Measurements from ENCODE around the gene CBX7. TPM values are rescaled to one million over a fixed set of nuclear protein-coding genes. Genes with fewer than 3 reads are reported as not detected.

Gene CBX7
- total and polyA plus RNA-seq, 2 donors (not counting 3 experiments of a cell fraction or from before 2014, with no cell fraction given): 3.4 to 7.1 TPM

DNA sequence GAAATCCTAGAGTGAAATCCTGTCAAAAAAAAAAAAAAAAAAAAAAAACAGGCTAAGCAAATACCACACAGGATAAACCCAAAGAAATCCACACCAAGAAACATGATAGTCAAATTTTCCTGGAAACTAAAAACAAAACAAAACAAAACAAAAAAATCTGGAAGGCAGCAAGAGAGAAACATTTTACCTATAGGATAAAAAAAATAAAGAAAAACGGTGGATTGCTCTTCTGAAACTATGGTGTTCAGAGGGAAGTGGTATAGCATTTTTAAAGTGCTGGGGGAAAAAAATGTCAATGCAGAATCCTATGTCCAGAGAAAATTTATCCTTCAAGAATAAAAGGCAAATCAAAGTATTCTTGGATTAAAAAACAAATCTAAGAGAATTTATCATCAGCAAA is 41.6 kb upstream of the CBX7 start:
- dilution Hi-C loops (cut with MboI; ENCODE audit: extremely low pct_ligation_motif_present, low sequenced_read_pairs) (no loop called here), intact Hi-C loops (cut with micrococcal nuclease) (no loop called here)
- H2AFZ ChIP-seq (ENCODE audit: low read depth, low read length): no peak overlapping the region
- H4K20me1 ChIP-seq (replicated peaks; ENCODE audit: control insufficient read depth, extremely low read depth, insufficient read depth, low read length): no peaks in the 10 kb centered on the region
- no peak overlapping the region for H3K9ac ChIP-seq (replicated peaks; ENCODE audit: extremely low read depth, insufficient read depth, low read length)
- no TSS peak for BruUV-seq (replicated peaks)
- TF ChIP-seq, protein P1, sequence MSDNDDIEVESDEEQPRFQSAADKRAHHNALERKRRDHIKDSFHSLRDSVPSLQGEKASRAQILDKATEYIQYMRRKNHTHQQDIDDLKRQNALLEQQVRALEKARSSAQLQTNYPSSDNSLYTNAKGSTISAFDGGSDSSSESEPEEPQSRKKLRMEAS (IDR thresholded peaks at IDR 0.05; ENCODE audit: insufficient read depth, insufficient read length): no peak
- TF ChIP-seq FOS (IDR thresholded peaks at IDR 0.05; ENCODE audit: borderline replicate concordance, insufficient read depth, low read length): no peak
- no peak for FAIRE-seq
- H3K9me3 ChIP-seq (replicated peaks; ENCODE audit: control insufficient read depth, insufficient read depth, low read length): no peaks in the 10 kb centered on the region
- H3K4me2 ChIP-seq (ENCODE audit: insufficient read depth, low read length): no peak overlapping the region
- no peaks in the 10 kb centered on the region for H3K36me3 ChIP-seq (ENCODE audit: control insufficient read depth in 2 of 2, extremely low read depth in 1 of 2, insufficient read depth in 2 of 2, low read length in 2 of 2)
- no peak for DNase-seq (ENCODE audit: low read depth, low spot score)
- ChIA-PET POLR2A (no interaction called here), CTCF (no interaction called here)
- H3K27me3 ChIP-seq (ENCODE audit: control insufficient read depth in 2 of 2, insufficient read depth in 2 of 2, low read length in 2 of 2): peaks cover 0 to 2% of the 10 kb centered on the region in 2 experiments
- no peaks in the 10 kb centered on the region for H3K9me1 ChIP-seq (replicated peaks; ENCODE audit: control insufficient read depth, extremely low read depth, insufficient read depth, low read length)
- no peak overlapping the region for H3K4me3 ChIP-seq (replicated peaks in 1 of 3; ENCODE audit: insufficient read depth in 1 of 3, low read depth in 1 of 3, low read length in 3 of 3)
- no peak overlapping the region for H3K27ac ChIP-seq (ENCODE audit: insufficient read depth, low read depth, low read length)
- H3K4me1 ChIP-seq (ENCODE audit: control insufficient read depth, extremely low read depth, insufficient read depth, low read length): no peaks in the 10 kb centered on the region
- no peaks in the 10 kb centered on the region for H3K79me2 ChIP-seq (ENCODE audit: control insufficient read depth, insufficient read depth, low read length)

DNA sequence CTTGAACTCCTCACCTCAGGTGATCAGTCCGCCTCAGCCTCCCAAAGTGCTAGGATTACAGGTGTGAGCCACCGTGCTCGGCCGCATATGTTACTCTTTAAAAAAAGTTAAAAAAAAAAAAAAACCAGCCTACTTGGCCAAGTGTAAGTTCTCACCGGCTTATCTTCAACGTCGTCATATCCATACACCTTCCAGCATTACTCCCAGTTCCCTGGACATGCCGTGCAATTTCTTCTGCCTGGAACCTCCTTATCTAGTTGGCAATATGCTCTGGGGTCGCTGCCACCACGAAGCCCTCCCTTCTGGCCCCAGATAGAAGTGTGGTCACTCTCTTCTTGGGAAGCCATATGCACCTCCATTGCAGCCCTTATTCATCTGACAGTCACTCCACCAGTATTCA is 36.3 kb upstream of the CBX7 start:
- Histone ChIP-seq H3K27me3 (ENCODE audit: control insufficient read depth in 2 of 2, insufficient read depth in 2 of 2, low read length in 2 of 2) (no peaks in the 10 kb centered on the region), H3K4me2 (ENCODE audit: insufficient read depth, low read length) (no peak overlapping the region), H3K9me3 (replicated peaks; ENCODE audit: control insufficient read depth, insufficient read depth, low read length) (no peaks in the 10 kb centered on the region), H3K79me2 (ENCODE audit: control insufficient read depth, insufficient read depth, low read length) (no peaks in the 10 kb centered on the region), H4K20me1 (replicated peaks; ENCODE audit: control insufficient read depth, extremely low read depth, insufficient read depth, low read length) (no peaks in the 10 kb centered on the region), H3K9me1 (replicated peaks; ENCODE audit: control insufficient read depth, extremely low read depth, insufficient read depth, low read length) (no peaks in the 10 kb centered on the region), H3K36me3 (ENCODE audit: control insufficient read depth in 2 of 2, extremely low read depth in 1 of 2, insufficient read depth in 2 of 2, low read length in 2 of 2) (no peaks in the 10 kb centered on the region), H3K4me1 (ENCODE audit: control insufficient read depth, extremely low read depth, insufficient read depth, low read length) (peaks cover 5% of the 10 kb centered on the region), H3K27ac (ENCODE audit: insufficient read depth, low read depth, low read length) (no peak overlapping the region), H3K9ac (replicated peaks; ENCODE audit: extremely low read depth, insufficient read depth, low read length) (no peak overlapping the region), H3K4me3 (replicated peaks in 1 of 3; ENCODE audit: insufficient read depth in 1 of 3, low read depth in 1 of 3, low read length in 3 of 3) (no peak overlapping the region), H2AFZ (ENCODE audit: low read depth, low read length) (no peak overlapping the region)
- ChIA-PET CTCF (no interaction called here), POLR2A (no interaction called here)
- no TSS peak for BruUV-seq (replicated peaks)
- DNase-seq (ENCODE audit: low read depth, low spot score) (no peak), FAIRE-seq (no peak)
- intact Hi-C loops (cut with micrococcal nuclease) (no loop called here), dilution Hi-C loops (cut with MboI; ENCODE audit: extremely low pct_ligation_motif_present, low sequenced_read_pairs) (no loop called here)
- TF ChIP-seq MYC (IDR thresholded peaks at IDR 0.05; ENCODE audit: low read depth, low read length): no peak
- no peak for TF ChIP-seq GATA2 (IDR thresholded peaks at IDR 0.05; ENCODE audit: insufficient read depth, insufficient read length, low read depth, low read length)
- no peak for TF ChIP-seq FOS (IDR thresholded peaks at IDR 0.05; ENCODE audit: borderline replicate concordance, insufficient read depth, low read length)
- TF ChIP-seq, protein P1 (IDR thresholded peaks at IDR 0.05; ENCODE audit: insufficient read depth, insufficient read length): no peak
- TF ChIP-seq POLR2A (IDR thresholded peaks at IDR 0.05; ENCODE audit: low read depth, low read length): no peak
- TF ChIP-seq JUN (IDR thresholded peaks at IDR 0.05; ENCODE audit: borderline replicate concordance, insufficient read depth, insufficient read length, low read depth): no peak
- no peak for TF ChIP-seq EZH2 (IDR thresholded peaks at IDR 0.05; ENCODE audit: borderline replicate concordance, low read depth, low read length, severe bottlenecking)
- TF ChIP-seq, protein P2, sequence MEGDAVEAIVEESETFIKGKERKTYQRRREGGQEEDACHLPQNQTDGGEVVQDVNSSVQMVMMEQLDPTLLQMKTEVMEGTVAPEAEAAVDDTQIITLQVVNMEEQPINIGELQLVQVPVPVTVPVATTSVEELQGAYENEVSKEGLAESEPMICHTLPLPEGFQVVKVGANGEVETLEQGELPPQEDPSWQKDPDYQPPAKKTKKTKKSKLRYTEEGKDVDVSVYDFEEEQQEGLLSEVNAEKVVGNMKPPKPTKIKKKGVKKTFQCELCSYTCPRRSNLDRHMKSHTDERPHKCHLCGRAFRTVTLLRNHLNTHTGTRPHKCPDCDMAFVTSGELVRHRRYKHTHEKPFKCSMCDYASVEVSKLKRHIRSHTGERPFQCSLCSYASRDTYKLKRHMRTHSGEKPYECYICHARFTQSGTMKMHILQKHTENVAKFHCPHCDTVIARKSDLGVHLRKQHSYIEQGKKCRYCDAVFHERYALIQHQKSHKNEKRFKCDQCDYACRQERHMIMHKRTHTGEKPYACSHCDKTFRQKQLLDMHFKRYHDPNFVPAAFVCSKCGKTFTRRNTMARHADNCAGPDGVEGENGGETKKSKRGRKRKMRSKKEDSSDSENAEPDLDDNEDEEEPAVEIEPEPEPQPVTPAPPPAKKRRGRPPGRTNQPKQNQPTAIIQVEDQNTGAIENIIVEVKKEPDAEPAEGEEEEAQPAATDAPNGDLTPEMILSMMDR (IDR thresholded peaks at IDR 0.05; ENCODE audit: extremely low read depth in 1 of 2, insufficient read depth in 1 of 2, low read depth in 1 of 2, low read length in 2 of 2): no peak
- no peak for TF ChIP-seq POLR2AphosphoS5 (IDR thresholded peaks at IDR 0.05; ENCODE audit: insufficient read depth, low read depth, low read length)

Data from endothelial cell of umbilical vein (primary cell).